Stomach (tissue), 9 donors: Measurements from ENCODE around the gene NAV2. TPM values are rescaled to one million over a fixed set of nuclear protein-coding genes. Genes with fewer than 3 reads are reported as not detected.
A peak's percentile ranks its signal among the peaks of the same experiment; 100 is the strongest.

Experiments
- DNase-seq, 2 donors: peaks; one replicate each; pipeline versions ENCODE4 v3.0.0 to v3.0.0-alpha.2; 2013 to 2019
- H3K27ac ChIP-seq, 5 donors: fragments of 200-600 bp in 4 of 5; sonication (generic) in 4 of 5; one replicate each; pipeline ENCODE4 v1.5.1; 2013 to 2019; ENCODE audit warnings: mild to moderate bottlenecking in 1 of 5, moderate library complexity in 1 of 5
- H3K27me3 ChIP-seq, 3 donors: fragments of 200-600 bp; sonication (generic); one replicate each; pipeline ENCODE4 v1.5.1; 2017 to 2019; ENCODE audit warnings: mixed run types in 1 of 3
- H3K36me3 ChIP-seq, 4 donors: fragments of 200-600 bp; sonication (generic); 1 replicate in 3 of 4; 2 replicates in 1 of 4; pipeline ENCODE4 v1.5.1; 2016 to 2019
- H3K4me1 ChIP-seq, 4 donors: fragments of 200-600 bp; sonication (generic); one replicate each; pipeline ENCODE4 v1.5.1; 2016 to 2019
- H3K4me3 ChIP-seq, 4 donors: fragments of 200-600 bp; sonication (generic) in 3 of 4; one replicate each; pipeline ENCODE4 v1.5.1; 2016 to 2019; ENCODE audit warnings: mild to moderate bottlenecking in 1 of 4
- H3K9me3 ChIP-seq, 4 donors: fragments of 200-600 bp; sonication (generic); one replicate each; pipeline ENCODE4 v1.5.1; 2016 to 2019
- EP300 ChIP-seq: sonication (generic); formaldehyde crosslinking; IDR thresholded peaks from one replicate; pipeline ENCODE4 v1.6.1; 2017; ENCODE audit warnings: antibody characterized with exemption
- POLR2A ChIP-seq, 4 donors: fragments of 450-650 bp; IDR thresholded peaks; one replicate each; pipeline ENCODE4 v1.6.1; 2016; ENCODE audit warnings: antibody characterized with exemption in 4 of 4, control low read depth in 2 of 4, mild to moderate bottlenecking in 1 of 4, moderate library complexity in 1 of 4
- POLR2AphosphoS5 ChIP-seq, 3 donors: sonication (generic); formaldehyde crosslinking; IDR thresholded peaks; one replicate each; pipeline ENCODE4 v1.6.1; 2016; ENCODE audit warnings: antibody characterized with exemption in 3 of 3
- WGBS, 5 donors: extraction: QIAGEN DNeasy Blood & Tissue Kit in 3 of 5; methylation state at CpG; one replicate each; pipeline versions ENCODE4 v1.1.5 to v1.1.7; 2013 to 2018; 5-methylcytosine and 5-hydroxymethylcytosine counted together
- intact Hi-C: fragments of 100-400 bp; cut with DNase I; formaldehyde crosslinking; loops from one replicate; pipeline ENCODE4 v1.15.1; 2023; ENCODE audit warnings: low total_unique reads
- polyA plus RNA-seq, 3 donors: library from polyadenylated mRNA; stranded (reverse); fragments of 200-250 nt; gene quantifications; one replicate each; pipeline ENCODE4 v1.2.3, GENCODE V29; 2013
- total RNA-seq, 5 donors: library from RNA; depleted of rRNA; stranded (reverse); fragments of >200 nt; gene quantifications; one replicate each; pipeline versions ENCODE4 v1.1.0 to v1.2.3, GENCODE V29; 2014 to 2016
- TF ChIP-seq, protein P1 (sequence below), 7 experiments: fragments of 450-650 bp in 4 of 7; fragments of 200-600 bp in 3 of 7; sonication (generic) in 3 of 7; IDR thresholded peaks; one replicate each; pipeline ENCODE4 v1.5.1; 2016 to 2019; ENCODE audit warnings: antibody characterized with exemption in 7 of 7, control low read depth in 2 of 7, mild to moderate bottlenecking in 1 of 7
- donor health status: healthy with polysubstance abuse.
- donor health status: Bipolar disorder and iron deficiency.
- donor health status: healthy.

The NAV2 gene
- total and polyA plus RNA-seq, 8 donors, result 1.8 to 92.4 (median 7.9) TPM

DNA sequence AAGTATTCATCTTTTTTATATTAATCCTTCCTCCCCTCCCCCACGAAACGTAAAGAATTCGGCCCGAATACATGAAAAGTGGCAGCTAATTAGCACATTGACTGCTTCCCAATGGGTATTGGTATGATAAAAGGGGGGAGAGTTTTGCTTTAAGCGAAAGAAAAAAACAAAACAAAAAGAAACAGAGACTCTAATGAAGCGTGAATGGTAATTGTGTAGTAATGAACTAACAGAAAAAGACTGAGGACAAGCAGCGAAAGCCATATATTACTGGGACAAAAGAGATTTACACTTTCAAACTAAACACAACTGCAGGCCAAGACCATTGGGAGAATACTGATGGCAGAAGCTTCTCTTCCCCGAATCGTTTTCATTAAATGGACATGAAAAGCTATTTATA is 445.1 kb downstream of the NAV2 start:
- no peaks in the 10 kb centered on the region for H3K36me3 ChIP-seq
- peaks cover 37 to 95% (median 85%) of the 10 kb centered on the region in 3 donors for H3K27me3 ChIP-seq
- H3K4me1 ChIP-seq, result peaks cover 13 to 34% (median 19%) of the 10 kb centered on the region in 4 donors
- peaks cover 0 to 15% (median 3%) of the 10 kb centered on the region in 4 donors for H3K9me3 ChIP-seq
- TF ChIP-seq POLR2AphosphoS5 (IDR thresholded peaks at IDR 0.05), result no peak
- TF ChIP-seq EP300, result no peak
- no peak for TF ChIP-seq POLR2A (IDR thresholded peaks at IDR 0.05)
- TF ChIP-seq, protein P1, sequence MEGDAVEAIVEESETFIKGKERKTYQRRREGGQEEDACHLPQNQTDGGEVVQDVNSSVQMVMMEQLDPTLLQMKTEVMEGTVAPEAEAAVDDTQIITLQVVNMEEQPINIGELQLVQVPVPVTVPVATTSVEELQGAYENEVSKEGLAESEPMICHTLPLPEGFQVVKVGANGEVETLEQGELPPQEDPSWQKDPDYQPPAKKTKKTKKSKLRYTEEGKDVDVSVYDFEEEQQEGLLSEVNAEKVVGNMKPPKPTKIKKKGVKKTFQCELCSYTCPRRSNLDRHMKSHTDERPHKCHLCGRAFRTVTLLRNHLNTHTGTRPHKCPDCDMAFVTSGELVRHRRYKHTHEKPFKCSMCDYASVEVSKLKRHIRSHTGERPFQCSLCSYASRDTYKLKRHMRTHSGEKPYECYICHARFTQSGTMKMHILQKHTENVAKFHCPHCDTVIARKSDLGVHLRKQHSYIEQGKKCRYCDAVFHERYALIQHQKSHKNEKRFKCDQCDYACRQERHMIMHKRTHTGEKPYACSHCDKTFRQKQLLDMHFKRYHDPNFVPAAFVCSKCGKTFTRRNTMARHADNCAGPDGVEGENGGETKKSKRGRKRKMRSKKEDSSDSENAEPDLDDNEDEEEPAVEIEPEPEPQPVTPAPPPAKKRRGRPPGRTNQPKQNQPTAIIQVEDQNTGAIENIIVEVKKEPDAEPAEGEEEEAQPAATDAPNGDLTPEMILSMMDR (IDR thresholded peaks at IDR 0.05), result no peak
- intact Hi-C loops, result no loop called here
- no peak overlapping the region for H3K4me3 ChIP-seq
- DNase-seq, result no peak
- no peak overlapping the region for H3K27ac ChIP-seq
- 6 to 9% (median 7%) methylated on average over 9 of the region's 9 CpGs for WGBS, 5 donors

DNA sequence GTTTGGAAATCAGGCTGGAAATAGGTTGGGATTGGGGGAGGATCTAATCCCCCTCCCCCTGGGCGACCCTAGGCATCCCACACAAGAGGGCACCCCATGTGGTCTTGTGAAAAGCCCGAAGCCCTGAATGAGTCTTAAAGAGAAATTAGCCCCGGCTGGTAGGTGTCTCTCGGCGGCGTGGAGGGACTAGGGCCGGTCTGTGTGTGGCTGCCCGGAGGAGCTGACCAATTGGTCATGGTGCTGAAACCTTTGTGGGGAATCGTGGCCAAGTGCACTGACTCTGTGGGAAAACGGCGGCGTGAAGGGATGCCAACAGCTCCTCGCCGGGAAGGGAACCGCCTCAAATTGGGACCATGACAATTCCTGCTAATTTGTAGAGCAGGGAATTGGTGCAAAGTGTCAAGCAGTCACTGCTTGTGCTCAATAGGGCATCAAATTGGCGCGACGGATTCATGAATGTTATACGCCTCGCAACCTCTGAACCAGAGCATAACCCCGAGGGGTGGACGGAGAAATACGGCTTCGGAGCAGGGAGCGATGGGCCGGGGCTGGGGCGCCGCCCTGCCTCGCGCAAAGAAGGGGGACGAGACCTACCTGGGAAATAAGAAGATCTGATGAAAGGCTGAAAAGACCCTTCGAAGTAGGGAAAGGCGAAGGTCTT is 446.1 kb downstream of the NAV2 start:
- intact Hi-C loops, result no loop called here

DNA sequence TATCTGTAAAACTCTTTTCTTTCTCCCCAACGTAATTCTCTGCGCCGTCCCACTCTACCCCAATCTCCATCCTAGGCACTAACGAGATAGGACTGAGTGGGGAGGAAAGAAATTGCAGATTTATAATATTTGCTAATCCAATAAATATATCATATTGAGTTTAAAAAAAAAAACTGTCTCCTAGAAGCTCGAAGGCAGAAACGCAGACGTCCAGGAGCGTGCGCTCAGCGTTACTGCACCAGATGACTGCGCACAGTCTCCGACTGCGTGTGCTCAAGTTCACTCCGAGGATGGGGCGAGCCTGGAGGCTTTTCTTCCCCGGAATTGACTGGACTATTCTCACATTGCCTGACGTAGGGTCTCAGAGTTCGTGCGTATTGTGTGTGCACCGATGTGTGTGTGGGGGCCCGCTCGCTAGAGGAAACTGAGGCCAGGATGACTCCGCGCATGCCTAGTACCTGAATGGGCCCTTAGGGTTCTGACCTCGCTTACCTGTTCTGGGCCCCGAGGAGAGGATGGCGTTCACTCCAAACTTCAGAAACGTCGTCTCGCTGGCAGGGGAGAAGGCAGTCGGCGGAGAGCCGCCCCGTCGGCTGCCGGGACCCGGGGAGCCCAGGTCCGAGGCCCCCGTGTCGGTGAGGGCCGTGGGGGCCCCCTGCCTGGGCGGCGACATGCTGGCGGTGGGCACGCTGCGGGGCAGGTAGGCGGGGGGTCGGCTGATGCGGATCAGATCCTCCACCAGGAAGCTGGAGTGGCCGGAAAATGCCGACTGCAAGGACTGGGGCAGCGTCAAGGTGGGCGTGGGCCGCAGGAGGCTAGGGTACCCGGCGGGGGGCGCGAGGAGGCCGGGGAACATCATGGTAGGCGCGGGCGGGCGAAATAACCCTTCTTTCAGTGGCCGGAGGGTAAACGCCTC is 447.1 kb downstream of the NAV2 start:
- 5 to 10% (median 6%) methylated on average over 52 to 65 of the region's 65 CpGs for WGBS, 5 donors
- intact Hi-C loops, result no loop called here
- H3K9me3 ChIP-seq, result peaks cover 0 to 15% (median 3%) of the 10 kb centered on the region in 4 donors
- no peaks in the 10 kb centered on the region for H3K36me3 ChIP-seq
- H3K4me3 ChIP-seq, result no peak overlapping the region
- H3K4me1 ChIP-seq, result peaks cover 23 to 48% (median 32%) of the 10 kb centered on the region in 4 donors
- no peak for DNase-seq
- peaks cover 45 to 100% (median 96%) of the 10 kb centered on the region in 3 donors for H3K27me3 ChIP-seq
- no peak overlapping the region for H3K27ac ChIP-seq
- TF ChIP-seq EP300 (no peak), POLR2AphosphoS5 (IDR thresholded peaks at IDR 0.05) (no peak), POLR2A (IDR thresholded peaks at IDR 0.05) (no peak)
- TF ChIP-seq, protein P1 (IDR thresholded peaks at IDR 0.05), result no peak

More for the DNA sequence above, 446.1 kb downstream of the NAV2 start:
- WGBS, 5 donors, result 5 to 8% (median 7%) methylated on average over 28 to 33 of the region's 33 CpGs
- Histone ChIP-seq H3K27me3 (peaks cover 43 to 100% (median 95%) of the 10 kb centered on the region in 3 donors), H3K4me3 (no peak overlapping the region), H3K36me3 (no peaks in the 10 kb centered on the region), H3K27ac (no peak overlapping the region), H3K9me3 (peaks cover 0 to 15% (median 3%) of the 10 kb centered on the region in 4 donors), H3K4me1 (peaks cover 21 to 44% (median 29%) of the 10 kb centered on the region in 4 donors)
- DNase-seq, result peak; percentile 41 to 90
- TF ChIP-seq, protein P1 (IDR thresholded peaks at IDR 0.05), result no peak
- TF ChIP-seq EP300 (no peak), POLR2AphosphoS5 (IDR thresholded peaks at IDR 0.05) (no peak), POLR2A (IDR thresholded peaks at IDR 0.05) (no peak)

DNA sequence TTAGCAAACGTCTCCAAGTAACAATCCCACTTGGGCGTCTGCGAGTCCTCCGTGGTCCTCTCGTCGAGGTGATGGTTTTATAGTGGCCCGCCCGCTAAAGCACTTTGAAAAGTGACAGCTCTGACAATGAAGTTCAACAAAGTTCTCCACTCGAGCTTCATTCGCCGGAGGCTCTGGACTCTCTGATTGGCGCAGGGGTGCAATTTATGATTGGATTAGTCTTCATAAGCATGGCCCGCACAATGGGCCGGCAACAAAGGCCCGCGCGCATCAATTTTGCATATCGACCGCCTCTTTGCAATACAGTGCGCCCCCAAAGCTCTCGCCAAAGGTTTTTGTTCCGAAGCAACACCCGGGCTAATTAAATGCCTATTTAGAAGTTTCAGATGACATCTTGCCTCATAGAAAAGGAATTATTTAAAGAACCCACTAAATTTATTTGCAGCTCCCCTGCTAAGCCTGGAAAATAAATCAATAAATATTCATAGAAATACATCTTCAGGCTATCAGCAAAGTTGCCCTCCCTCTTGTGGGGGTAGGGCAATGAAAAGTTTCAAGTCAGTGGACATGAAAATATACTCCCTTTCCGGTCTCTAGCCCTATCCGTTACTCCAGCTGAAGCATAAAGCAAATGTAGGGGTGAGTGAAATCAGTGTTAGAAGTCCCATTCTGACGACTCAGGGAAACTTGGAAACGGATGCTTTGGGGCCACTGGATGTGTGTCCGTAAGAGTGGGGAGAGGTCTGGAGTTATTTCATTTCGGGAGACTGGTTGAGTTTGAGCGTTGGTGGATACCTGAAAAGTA is 448.0 kb downstream of the NAV2 start, which contains the start of gene DBX1:
TSS of gene DBX1 (minus strand) at position 51 of the 805 bp plus-strand sequence. CDS start 151 bp downstream, outside the sequence.
- intact Hi-C loops, result no loop called here
- H3K4me1 ChIP-seq, result peaks cover 23 to 48% (median 32%) of the 10 kb centered on the region in 4 donors
- TF ChIP-seq POLR2AphosphoS5 (IDR thresholded peaks at IDR 0.05) (no peak), POLR2A (IDR thresholded peaks at IDR 0.05) (no peak), EP300 (no peak)
- TF ChIP-seq, protein P1 (IDR thresholded peaks at IDR 0.05), result no peak
- no peak within 1 kb of the TSS for H3K27ac ChIP-seq
- no peaks in the 10 kb centered on the region for H3K36me3 ChIP-seq
- H3K9me3 ChIP-seq, result peaks cover 0 to 15% (median 3%) of the 10 kb centered on the region in 4 donors
- H3K27me3 ChIP-seq, result peaks cover 45 to 100% (median 96%) of the 10 kb centered on the region in 3 donors
- no peak within 1 kb of the TSS for H3K4me3 ChIP-seq
- 5 to 8% (median 8%) methylated on average over 30 of the region's 30 CpGs for WGBS, 5 donors
- DNase-seq, result no peak
